Measurements from ENCODE around the gene CCDC91.

CCDC91 gene

GRCh38 chr12:28550757-28551704 lies 360.8 kb downstream of the CCDC91 start:
- H3K9me3 ChIP-seq (ENCODE audit: control insufficient read depth, low read depth, low read length) = no peaks in the 10 kb centered on the region
- no peak overlapping the region for H3K27ac ChIP-seq (ENCODE audit: low read length)
- peaks cover 12% of the 10 kb centered on the region for H3K4me1 ChIP-seq (ENCODE audit: control insufficient read depth, low read depth, low read length)
- no peak overlapping the region for H3K9ac ChIP-seq (ENCODE audit: low read length)
- no peak overlapping the region for H3K4me3 ChIP-seq (ENCODE audit: low read length)
- no peaks in the 10 kb centered on the region for H3K36me3 ChIP-seq (ENCODE audit: control insufficient read depth, low read depth, low read length)
- H3K27me3 ChIP-seq (ENCODE audit: control insufficient read depth, insufficient read depth, low read length) = no peaks in the 10 kb centered on the region

GRCh38 chr12:28552251-28552970 lies 362.2 kb downstream of the CCDC91 start:
- Histone ChIP-seq H3K9me3 (ENCODE audit: control insufficient read depth, low read depth, low read length) (no peaks in the 10 kb centered on the region), H3K27me3 (ENCODE audit: control insufficient read depth, insufficient read depth, low read length) (no peaks in the 10 kb centered on the region), H3K27ac (ENCODE audit: low read length) (no peak overlapping the region), H3K4me3 (ENCODE audit: low read length) (no peak overlapping the region), H3K9ac (ENCODE audit: low read length) (no peak overlapping the region), H3K36me3 (ENCODE audit: control insufficient read depth, low read depth, low read length) (no peaks in the 10 kb centered on the region), H3K4me1 (ENCODE audit: control insufficient read depth, low read depth, low read length) (peaks cover 12% of the 10 kb centered on the region)

- H3K36me3 ChIP-seq (ENCODE audit: control insufficient read depth, low read depth, low read length) = no peaks in the 10 kb centered on the region
- H3K4me1 ChIP-seq (ENCODE audit: control insufficient read depth, low read depth, low read length) = peaks cover 12% of the 10 kb centered on the region
- H3K27ac ChIP-seq (ENCODE audit: low read length) = no peak overlapping the region
- H3K27me3 ChIP-seq (ENCODE audit: control insufficient read depth, insufficient read depth, low read length) = no peaks in the 10 kb centered on the region
- H3K9me3 ChIP-seq (ENCODE audit: control insufficient read depth, low read depth, low read length) = no peaks in the 10 kb centered on the region
- no peak overlapping the region for H3K9ac ChIP-seq (ENCODE audit: low read length)
- H3K4me3 ChIP-seq (ENCODE audit: low read length) = no peak overlapping the region
Observed at GRCh38 chr12:28555748-28556147, 365.5 kb downstream of the CCDC91 start.

GRCh38 chr12:28558250-28558649 lies 368.0 kb downstream of the CCDC91 start:
- H3K4me1 ChIP-seq (ENCODE audit: control insufficient read depth, low read depth, low read length) = peaks cover 10% of the 10 kb centered on the region
- H3K4me3 ChIP-seq (ENCODE audit: low read length) = no peak overlapping the region
- H3K36me3 ChIP-seq (ENCODE audit: control insufficient read depth, low read depth, low read length) = no peaks in the 10 kb centered on the region
- H3K9me3 ChIP-seq (ENCODE audit: control insufficient read depth, low read depth, low read length) = no peaks in the 10 kb centered on the region
- no peak overlapping the region for H3K9ac ChIP-seq (ENCODE audit: low read length)
- H3K27me3 ChIP-seq (ENCODE audit: control insufficient read depth, insufficient read depth, low read length) = no peaks in the 10 kb centered on the region
- no peak overlapping the region for H3K27ac ChIP-seq (ENCODE audit: low read length)

GRCh38 chr12:28563286-28563685 lies 373.0 kb downstream of the CCDC91 start:
- H3K27ac ChIP-seq (ENCODE audit: low read length) = no peak overlapping the region
- no peaks in the 10 kb centered on the region for H3K27me3 ChIP-seq (ENCODE audit: control insufficient read depth, insufficient read depth, low read length)
- H3K4me3 ChIP-seq (ENCODE audit: low read length) = no peak overlapping the region
- no peak overlapping the region for H3K9ac ChIP-seq (ENCODE audit: low read length)
- no peaks in the 10 kb centered on the region for H3K4me1 ChIP-seq (ENCODE audit: control insufficient read depth, low read depth, low read length)
- H3K36me3 ChIP-seq (ENCODE audit: control insufficient read depth, low read depth, low read length) = no peaks in the 10 kb centered on the region
- H3K9me3 ChIP-seq (ENCODE audit: control insufficient read depth, low read depth, low read length) = no peaks in the 10 kb centered on the region

GRCh38 chr12:28563936-28564335 lies 373.7 kb downstream of the CCDC91 start:
- no peaks in the 10 kb centered on the region for H3K4me1 ChIP-seq (ENCODE audit: control insufficient read depth, low read depth, low read length)
- no peak overlapping the region for H3K9ac ChIP-seq (ENCODE audit: low read length)
- H3K4me3 ChIP-seq (ENCODE audit: low read length) = no peak overlapping the region
- H3K36me3 ChIP-seq (ENCODE audit: control insufficient read depth, low read depth, low read length) = no peaks in the 10 kb centered on the region
- H3K27ac ChIP-seq (ENCODE audit: low read length) = no peak overlapping the region
- no peaks in the 10 kb centered on the region for H3K27me3 ChIP-seq (ENCODE audit: control insufficient read depth, insufficient read depth, low read length)
- no peaks in the 10 kb centered on the region for H3K9me3 ChIP-seq (ENCODE audit: control insufficient read depth, low read depth, low read length)

GRCh38 chr12:28568118-28568517 lies 377.9 kb downstream of the CCDC91 start:
- Histone ChIP-seq H3K4me3 (ENCODE audit: low read length) (no peak overlapping the region), H3K36me3 (ENCODE audit: control insufficient read depth, low read depth, low read length) (no peaks in the 10 kb centered on the region), H3K27ac (ENCODE audit: low read length) (no peak overlapping the region), H3K9ac (ENCODE audit: low read length) (no peak overlapping the region), H3K4me1 (ENCODE audit: control insufficient read depth, low read depth, low read length) (no peaks in the 10 kb centered on the region), H3K9me3 (ENCODE audit: control insufficient read depth, low read depth, low read length) (no peaks in the 10 kb centered on the region), H3K27me3 (ENCODE audit: control insufficient read depth, insufficient read depth, low read length) (no peaks in the 10 kb centered on the region)

- H3K36me3 ChIP-seq (ENCODE audit: control insufficient read depth, low read depth, low read length) = no peaks in the 10 kb centered on the region
- no peak overlapping the region for H3K27ac ChIP-seq (ENCODE audit: low read length)
- H3K4me1 ChIP-seq (ENCODE audit: control insufficient read depth, low read depth, low read length) = no peaks in the 10 kb centered on the region
- no peaks in the 10 kb centered on the region for H3K9me3 ChIP-seq (ENCODE audit: control insufficient read depth, low read depth, low read length)
- no peak overlapping the region for H3K9ac ChIP-seq (ENCODE audit: low read length)
- H3K27me3 ChIP-seq (ENCODE audit: control insufficient read depth, insufficient read depth, low read length) = no peaks in the 10 kb centered on the region
- H3K4me3 ChIP-seq (ENCODE audit: low read length) = no peak overlapping the region
Observed at GRCh38 chr12:28568704-28569103, 378.4 kb downstream of the CCDC91 start.

- H3K36me3 ChIP-seq (ENCODE audit: control insufficient read depth, low read depth, low read length) = no peaks in the 10 kb centered on the region
- H3K4me3 ChIP-seq (ENCODE audit: low read length) = no peak overlapping the region
- no peaks in the 10 kb centered on the region for H3K27me3 ChIP-seq (ENCODE audit: control insufficient read depth, insufficient read depth, low read length)
- H3K9me3 ChIP-seq (ENCODE audit: control insufficient read depth, low read depth, low read length) = no peaks in the 10 kb centered on the region
- H3K27ac ChIP-seq (ENCODE audit: low read length) = no peak overlapping the region
- H3K9ac ChIP-seq (ENCODE audit: low read length) = no peak overlapping the region
- no peaks in the 10 kb centered on the region for H3K4me1 ChIP-seq (ENCODE audit: control insufficient read depth, low read depth, low read length)
Observed at GRCh38 chr12:28569698-28570411, 379.6 kb downstream of the CCDC91 start.

- no peaks in the 10 kb centered on the region for H3K27me3 ChIP-seq (ENCODE audit: control insufficient read depth, insufficient read depth, low read length)
- H3K4me3 ChIP-seq (ENCODE audit: low read length) = no peak overlapping the region
- no peaks in the 10 kb centered on the region for H3K36me3 ChIP-seq (ENCODE audit: control insufficient read depth, low read depth, low read length)
- no peaks in the 10 kb centered on the region for H3K9me3 ChIP-seq (ENCODE audit: control insufficient read depth, low read depth, low read length)
- H3K27ac ChIP-seq (ENCODE audit: low read length) = no peak overlapping the region
- H3K4me1 ChIP-seq (ENCODE audit: control insufficient read depth, low read depth, low read length) = no peaks in the 10 kb centered on the region
- H3K9ac ChIP-seq (ENCODE audit: low read length) = no peak overlapping the region
Observed at GRCh38 chr12:28570811-28571210, 380.6 kb downstream of the CCDC91 start.

- Histone ChIP-seq H3K27ac (ENCODE audit: low read length) (no peak overlapping the region), H3K4me1 (ENCODE audit: control insufficient read depth, low read depth, low read length) (no peaks in the 10 kb centered on the region), H3K4me3 (ENCODE audit: low read length) (no peak overlapping the region), H3K9me3 (ENCODE audit: control insufficient read depth, low read depth, low read length) (no peaks in the 10 kb centered on the region), H3K27me3 (ENCODE audit: control insufficient read depth, insufficient read depth, low read length) (no peaks in the 10 kb centered on the region), H3K9ac (ENCODE audit: low read length) (no peak overlapping the region), H3K36me3 (ENCODE audit: control insufficient read depth, low read depth, low read length) (no peaks in the 10 kb centered on the region)
Observed at GRCh38 chr12:28574746-28575592, 384.7 kb downstream of the CCDC91 start.

Measured in iPS-18a (cell line).